Iris pigment epithelial cell (primary cell): ENCODE measurements around the gene MXRA8.

ENCODE experiments used
- DNase-seq: peaks from one replicate; pipeline ENCODE4 v3.0.0-alpha.2; 2011; ENCODE audit warnings: low read depth

MXRA8 gene

DNA sequence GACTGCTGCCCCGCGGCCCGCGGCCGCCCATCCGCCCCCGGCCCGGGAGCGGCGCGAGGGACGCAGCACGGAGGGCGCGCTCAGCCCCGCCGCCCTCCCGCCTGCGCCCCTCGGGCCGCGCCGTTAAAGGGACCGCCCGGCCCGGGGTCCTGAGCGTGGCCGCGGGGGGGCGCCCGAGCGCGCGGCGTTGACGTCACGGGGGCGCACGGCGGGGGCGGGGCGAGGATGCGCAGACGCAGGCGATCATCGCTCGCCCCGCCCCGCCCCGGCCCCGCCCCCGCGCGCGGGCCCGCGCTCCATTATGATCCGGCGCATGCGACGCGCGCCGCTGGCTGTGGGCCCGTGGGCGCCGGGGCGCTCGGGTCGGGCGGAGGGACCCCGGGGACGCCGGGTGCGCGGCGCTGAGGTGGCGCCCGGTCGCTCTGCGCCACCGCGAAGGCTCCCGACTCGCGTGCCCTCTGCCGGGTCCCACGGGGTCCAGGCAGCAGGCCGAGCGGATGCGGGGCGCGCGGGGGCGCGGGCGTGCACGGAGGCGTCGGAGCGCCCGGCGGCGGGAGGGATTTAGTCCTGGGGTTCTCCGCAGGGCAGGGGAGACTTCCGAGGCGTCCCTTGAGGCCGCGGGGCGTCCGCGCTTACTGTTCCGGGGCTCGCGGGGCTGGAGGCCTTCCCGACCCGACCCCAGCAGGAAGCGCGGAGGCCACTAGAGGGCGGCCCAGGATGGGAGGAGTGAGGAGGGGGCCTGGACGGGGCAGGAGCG, 8.9 kb downstream of the MXRA8 start, which contains the start of gene DVL1:
DVL1 (minus strand) TSS at position 163 of the 757 bp plus-strand sequence. CDS start 353 bp downstream, outside the sequence.
- peak; percentile 57 for DNase-seq

DNA sequence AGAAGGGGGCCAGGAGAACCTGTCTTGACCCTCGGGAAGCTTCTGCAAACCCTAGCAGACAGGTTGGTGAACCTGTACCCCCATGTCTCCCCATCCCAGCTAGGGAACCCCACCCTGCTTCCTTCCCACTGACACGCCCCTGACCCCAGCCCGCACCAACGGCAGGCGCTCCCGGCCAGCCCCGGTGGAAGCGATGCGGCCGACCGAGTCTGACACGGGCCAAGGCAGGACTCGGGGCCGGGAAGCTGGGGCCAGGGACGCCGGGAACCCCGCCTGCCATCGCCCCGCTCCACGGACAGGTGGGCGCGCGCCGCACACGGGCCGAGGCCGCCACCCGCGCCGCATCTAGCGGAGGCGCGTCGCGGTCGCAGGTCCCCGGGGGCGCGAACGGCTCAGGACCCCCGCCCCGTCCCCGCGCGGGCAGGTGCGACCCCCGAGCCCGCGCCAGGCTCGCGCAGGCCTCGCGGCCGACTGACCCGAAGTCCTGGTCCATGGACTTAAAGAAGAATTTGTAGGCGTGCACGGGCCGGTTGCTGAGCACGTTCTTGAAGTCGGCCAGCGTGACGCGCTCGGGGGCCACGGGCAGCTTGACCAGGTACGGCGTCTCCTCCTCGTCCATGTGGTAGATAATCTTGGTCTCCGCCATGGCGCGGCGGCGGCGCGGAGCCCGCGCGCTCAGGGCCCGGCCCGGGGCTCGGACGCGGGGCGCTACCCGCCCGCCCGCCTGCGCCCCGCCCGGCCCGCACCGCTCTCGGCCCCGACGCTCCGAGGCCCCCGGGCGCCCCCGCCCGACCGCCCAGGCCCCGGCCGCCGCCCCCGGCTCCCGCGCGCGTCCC, 9.7 kb downstream of the MXRA8 start:
- DNase-seq = peak; percentile 61

DNA sequence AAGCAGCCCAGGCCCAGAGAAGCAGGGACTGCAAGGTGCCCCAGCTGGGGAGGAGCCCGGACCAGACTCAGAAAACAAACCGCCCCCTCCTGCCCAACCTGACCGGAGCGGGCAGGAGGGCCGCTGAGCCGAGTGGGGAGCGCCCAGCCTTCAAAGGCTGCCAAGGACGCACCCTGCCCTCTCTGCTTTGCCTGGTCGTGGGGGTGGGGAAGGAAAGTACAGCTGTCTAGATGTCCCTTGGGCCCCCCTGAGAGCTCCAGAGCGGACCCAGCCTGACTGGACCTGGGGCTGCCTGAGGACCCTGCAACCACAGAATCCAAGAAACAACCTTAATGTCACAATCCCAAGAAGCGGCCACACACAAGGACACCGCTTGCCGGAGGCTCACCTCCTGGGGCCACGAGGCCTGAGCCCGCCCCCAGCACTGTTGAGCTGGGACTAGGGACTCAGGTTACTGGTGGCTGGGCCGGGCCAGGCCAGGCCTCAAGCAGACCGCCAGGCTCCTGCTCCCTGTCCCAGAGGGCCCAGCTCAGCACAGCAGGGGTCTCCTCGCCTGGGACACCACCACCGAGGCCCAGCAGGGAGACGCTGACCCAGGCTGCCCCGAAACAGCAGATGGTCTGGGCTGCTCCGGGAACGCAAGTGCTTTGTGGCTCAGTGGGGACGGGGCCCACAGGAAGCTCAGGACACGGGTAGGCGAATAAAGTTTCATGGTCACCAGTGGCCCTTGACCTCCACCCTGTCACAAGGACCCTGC, 10.5 kb downstream of the MXRA8 start:
- DNase-seq = no peak

DNA sequence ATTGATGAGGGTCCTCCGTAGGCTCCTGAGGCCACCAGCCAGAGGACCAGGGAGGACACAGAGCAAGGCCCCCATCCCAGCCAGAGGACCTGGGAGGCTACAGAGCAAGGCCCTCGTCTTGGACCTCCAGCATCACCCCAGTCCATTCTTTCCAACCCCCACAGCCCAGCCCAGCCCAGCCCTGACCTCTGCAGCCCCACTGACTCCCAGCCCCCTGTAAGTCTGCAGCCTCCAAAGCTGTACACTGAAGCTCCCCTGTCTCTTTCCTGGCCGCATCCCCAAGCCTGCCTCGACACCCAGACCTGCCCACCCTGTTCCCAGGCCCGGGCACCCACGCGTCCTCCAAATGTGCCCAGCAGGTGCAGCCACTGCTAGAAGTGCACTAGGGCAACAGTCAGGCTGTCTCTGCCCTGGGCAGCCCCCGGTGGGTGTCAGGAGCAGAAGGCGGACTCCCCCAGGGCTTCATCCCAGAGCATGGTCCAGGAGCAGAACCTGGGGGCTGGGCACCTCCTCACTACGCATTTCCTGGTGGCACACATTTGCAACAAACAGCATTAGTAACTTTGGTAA, 11.2 kb downstream of the MXRA8 start:
- DNase-seq = no peak

DNA sequence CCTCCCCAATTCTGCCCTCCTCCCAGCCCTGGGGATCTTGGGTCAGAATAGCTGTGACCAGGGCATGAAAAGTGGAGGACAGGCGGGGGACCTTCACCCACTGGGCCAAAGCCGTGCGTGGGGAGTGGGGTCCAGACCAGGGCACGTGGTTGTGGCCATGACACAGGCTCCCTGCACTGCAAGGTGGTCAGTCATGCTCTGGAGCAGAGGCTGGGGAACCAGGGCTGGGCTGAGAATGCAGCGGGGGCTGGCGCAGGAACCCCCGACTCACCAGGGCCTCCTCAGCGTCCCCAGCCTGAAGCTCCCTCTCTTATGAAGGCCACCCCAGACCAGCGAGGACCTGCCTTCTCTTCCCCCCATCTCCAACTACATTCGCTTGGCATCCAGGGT, 11.9 kb downstream of the MXRA8 start:
- DNase-seq = no peak

DNA sequence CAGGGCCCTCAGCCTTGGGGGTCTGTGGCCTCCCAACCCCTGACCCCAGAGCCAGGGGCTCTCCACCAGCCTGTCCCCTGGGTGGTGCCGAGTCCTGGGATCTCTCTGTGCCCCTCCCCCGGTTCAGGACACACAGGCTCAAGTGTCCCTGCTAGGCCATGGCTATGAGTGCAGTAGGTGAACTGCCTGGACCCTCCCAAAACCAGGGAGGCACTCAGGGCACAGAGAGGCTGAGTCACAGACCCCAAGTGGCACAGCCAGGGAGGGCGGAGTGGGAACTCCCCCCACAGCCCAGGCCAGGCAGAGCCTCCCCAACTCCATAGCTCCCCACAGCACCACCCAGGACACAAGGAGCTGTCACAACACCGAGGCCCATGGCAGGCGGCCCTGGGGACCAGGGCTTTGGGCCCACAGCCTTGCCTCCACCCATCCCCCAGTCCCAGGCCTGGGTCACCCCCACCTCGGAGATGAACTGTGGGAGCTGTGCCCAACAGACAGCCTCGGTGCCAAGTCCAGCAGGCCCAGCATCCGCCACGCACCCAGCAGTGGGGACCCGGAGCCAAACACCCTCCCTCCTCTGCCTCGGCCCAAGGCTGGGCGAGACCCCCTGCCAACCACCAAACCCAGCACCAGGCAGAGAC, 12.4 kb downstream of the MXRA8 start:
- DNase-seq = no peak

DNA sequence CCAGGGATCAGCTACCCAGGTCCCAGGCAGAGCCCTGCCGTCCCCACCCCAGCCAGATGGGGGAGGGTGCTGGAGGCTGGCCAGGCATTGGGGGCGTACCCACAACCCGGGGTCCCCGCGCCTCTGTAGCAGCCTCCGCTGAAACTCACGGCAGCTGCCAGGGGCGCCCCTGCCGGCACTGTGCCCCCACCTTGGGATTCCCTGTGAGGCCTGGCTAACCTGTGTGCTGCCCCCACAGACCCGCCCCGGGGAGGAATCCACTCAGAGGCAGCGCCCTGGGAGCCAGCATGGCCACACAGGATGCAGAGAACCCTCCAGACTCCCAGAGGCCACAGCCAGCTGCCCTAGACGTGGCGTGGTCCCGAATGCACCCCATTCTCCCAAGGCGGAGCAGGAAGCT, 13.0 kb downstream of the MXRA8 start:
- DNase-seq = no peak

DNA sequence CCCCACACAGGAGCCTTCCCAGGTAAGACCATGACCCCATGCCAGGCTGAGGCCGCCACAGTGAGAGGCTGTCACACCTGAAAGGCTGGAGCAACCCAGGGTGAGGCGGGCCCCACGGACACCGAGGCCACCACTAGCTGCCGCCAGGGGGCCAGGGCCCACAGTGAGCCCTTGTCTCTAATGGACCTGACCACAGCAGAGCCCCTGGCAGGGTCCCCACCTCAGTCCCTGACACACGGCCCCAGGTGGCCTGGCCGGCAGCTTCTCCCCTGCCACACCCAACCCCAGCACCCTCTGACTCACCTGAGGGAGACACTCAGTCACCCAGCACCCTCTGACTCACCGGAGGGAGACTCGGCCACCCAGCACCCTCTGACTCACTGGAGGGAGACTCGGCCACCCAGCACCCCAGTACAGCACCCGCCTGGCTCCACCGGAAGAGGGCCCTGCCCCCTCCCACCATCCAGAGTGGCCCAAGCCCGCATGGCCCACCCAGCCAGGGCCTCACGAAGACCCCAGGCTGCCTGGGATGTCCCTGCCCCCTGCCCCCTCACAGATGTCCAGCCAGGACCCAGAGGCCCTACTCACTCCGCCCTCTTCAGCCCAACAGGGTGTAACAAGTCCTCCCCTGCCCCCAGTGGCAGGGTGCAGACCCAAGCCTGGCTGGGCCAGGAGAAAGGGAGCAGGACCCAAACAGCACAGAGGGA, 13.5 kb downstream of the MXRA8 start:
- DNase-seq = peak; percentile 85

DNA sequence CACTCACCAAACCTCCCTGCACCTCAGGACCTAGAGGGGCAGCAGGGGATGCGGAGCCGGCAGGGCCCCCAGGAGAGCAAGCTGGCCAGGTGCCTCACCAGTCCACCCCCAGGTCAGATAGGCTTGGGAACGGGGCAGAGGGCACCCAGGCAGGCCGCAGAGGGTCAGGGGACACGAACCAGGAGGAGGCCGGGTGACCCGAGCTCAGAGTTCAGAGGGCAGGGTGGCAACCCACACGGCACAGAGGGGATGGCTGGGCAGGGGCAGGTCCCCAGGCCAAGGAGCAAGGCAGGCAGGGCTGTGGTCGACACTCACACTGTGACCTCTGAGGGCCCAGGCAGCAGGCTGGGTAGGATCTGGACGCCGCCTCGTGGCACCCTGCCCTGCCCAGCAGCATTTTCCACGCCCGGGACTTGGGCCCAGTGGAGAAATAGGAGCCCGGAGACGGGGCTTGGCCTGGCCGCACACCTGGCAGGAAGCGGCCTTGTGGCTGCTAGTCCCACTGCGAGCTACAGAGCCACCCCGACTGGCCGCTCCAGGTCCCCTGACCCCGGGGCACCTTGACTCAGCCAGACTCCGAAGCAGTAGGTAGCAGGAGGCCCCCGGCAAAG, 14.4 kb downstream of the MXRA8 start:
- no peak for DNase-seq

DNA sequence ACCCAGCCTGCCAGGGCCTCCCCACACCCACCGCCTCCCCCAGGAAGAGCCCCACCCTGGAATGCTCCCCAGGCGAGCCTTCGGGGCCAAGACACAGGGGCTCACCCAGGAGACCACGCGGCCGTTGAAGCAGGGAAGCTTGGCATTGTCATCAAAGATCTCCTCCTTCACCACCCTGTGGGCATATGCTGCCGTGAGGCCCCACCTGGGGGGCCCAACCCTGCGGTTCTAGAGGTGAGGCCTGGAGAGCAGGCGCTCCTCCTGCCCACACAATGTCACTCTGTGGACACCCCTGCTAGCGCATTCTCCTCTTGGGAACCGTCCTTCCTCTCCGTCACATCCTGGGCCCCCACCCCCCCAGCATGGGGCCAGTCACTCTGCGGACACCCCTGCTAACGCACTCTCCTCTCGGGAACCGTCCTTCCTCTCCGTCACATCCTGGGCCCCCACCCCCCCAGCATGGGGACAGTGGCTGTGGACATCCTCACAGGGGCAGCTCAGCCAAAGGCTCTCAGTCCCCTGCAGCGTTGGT, 15.7 kb downstream of the MXRA8 start:
- no peak for DNase-seq

DNA sequence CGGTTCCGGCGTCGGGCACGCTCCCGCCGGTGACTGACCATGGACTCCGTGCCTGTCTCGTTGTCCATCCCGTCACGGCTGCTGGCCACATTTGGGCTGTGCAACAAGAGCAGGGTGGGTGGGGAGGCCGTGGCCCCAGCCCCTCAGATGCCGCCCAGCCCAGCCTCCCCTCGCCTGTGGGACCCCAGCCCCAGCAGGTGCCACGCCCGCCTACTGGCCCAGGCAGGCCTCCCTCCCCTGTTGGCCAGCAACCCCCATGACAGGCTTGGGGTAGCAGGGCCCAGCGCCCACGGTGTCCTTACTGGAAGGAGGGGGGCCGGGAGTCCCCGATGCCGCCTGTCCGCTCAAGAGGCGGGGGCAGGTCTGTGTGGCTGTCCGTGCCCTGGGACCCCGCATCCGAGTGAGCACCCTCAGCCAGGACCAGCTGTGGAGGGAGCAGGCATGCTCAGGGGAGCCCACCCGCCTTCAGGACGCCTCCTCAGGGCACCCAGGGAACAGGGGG, 16.2 kb downstream of the MXRA8 start:
- DNase-seq = no peak

DNA sequence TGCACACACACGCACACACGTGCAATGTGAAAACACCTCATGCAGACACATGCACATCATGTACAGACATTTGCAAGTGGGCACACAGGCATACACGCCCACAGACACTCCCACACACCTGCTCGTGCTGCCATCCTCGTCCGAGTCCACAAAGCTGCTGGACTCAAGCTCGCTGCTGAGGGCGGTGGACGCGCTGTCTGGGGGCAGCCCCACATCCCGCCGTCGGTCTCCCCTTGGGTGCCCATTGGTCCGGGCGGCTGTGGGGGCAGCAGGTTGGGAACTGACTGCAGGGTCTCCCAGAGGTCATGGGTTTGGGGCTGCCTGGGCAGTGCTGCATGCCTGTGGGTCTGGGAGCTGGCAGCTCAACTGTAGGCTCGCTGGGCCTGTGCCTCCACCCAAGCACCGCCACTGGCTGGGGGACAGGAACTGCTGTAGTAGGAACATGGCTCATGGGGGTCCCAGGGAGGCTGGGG, 16.8 kb downstream of the MXRA8 start:
- DNase-seq = no peak

DNA sequence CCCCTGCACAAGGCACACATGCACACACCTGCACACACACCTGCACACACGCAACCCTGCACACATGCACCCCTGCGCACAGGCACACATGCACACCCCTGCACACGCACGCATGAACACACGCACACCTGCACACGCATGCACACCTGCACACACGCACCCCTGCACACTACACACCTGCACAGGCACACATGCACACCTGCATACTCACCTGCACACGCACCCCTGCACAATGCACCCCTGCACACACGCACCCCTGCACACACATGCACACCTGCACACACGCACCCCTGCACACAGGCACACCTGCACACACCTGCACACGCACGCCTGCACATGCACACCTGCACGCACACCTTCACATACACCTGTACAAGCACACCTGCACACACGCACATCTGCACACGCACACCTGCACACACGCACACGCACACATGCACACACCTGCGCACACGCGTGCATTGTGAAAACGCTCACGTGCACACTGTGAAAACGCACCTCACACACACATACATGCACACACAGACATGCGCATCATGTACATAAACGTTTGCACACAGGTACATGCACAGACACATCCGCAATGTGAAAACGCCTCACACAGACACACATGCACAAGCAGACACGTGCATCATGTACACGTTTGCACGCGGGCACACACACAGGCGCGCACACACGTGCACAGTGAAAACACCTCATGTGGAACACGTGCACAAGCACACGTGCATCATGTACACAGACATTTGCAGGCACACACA, 17.4 kb downstream of the MXRA8 start:
- DNase-seq = no peak

DNA sequence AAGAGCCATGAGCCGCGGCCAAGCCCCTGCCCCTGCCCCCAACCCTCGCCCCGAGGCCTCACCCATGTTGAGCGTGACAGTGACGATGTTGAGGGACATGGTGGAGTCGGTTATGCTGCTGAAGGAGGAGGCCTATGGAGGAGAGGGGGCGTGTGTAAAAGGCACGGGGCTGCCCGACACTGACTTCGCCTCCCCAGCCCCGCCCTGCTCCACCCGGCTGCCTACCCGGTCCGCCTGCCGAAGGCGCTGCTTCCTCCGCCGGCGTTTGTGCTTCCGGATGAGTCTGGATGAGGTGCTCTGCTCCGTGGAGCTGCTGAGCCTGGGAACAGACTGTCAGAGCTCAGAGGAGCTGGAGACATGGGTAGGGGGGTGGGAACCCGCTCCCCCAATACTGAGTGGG, 18.2 kb downstream of the MXRA8 start:
- DNase-seq = no peak

DNA sequence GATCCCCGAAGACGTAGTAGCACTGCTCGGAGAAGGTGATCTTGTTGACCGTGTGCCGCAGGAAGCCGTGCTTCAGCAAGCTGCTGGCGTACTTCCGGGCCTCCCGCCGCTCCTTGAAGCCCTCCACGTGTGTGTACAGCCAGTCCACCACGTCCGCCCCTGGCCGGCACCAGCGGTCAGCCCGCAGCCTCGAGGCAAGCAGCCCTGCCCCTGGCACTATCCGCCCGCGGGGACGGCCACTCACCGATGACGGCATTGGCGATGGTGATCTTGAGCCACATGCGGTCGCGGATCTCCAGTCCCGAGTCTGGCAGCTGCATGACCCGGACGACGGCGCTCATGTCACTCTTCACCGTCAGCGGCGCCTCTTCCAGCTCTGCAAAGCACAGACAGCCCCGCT, 20.1 kb downstream of the MXRA8 start:
- no peak for DNase-seq

DNA sequence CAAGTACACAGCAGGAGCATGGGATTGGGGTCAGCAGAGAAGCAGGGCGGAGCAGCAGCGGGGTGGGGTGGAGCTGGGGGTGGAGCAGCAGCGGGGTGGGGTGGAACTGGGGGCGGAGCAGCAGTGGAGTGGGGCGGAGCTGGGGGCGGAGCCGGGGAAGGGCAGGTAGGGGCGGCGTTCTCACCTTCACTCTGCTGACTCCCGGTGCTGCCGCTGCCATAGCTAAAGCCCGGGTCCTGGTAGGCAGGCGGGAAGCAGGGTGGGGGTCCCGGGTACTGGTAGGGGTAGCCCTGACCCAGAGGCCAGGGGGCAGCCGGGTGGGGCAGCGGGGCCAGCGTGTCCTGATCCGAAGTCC, 20.6 kb downstream of the MXRA8 start:
- no peak for DNase-seq

DNA sequence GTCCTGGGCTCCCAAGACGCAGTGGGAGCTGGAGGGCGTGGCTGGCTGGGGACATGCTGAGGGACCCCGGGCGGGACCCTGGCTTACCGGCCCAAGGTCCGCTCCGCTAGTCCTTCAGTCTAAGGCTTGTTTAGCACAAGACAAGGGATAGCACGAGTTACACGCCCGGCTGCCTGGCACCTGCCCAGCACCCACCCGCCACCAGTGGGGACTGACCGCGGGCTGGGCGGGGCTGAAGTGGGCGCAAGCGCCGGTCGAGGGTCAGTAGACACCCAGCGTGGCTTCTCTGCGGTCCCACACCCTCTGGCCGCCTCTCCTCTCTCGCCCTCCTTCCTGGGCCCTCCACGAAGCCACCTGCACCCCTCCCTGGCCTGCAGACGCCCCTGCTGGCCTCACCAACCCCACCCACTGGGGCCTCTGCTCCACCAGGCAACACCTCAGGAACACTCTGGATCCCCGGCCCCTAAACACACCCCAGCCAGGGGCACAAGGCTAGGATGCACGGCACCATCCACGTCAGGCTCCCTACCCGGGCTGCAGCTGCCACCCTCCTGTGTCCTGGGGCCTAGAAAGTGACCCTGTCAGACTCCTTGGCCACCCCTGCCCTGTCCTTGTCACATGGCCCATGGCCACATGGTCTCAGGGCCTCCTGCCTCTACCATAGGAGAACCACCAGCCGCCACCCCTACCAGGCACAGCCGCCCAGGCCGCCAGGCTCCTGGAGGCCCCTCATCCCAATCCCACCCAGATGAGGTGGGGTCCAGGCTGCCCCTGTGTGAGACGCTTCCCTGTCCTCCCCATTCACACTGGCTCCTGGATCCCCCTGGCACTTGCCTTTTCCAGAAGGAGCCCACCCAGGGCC, 21.2 kb downstream of the MXRA8 start:
- no peak for DNase-seq

DNA sequence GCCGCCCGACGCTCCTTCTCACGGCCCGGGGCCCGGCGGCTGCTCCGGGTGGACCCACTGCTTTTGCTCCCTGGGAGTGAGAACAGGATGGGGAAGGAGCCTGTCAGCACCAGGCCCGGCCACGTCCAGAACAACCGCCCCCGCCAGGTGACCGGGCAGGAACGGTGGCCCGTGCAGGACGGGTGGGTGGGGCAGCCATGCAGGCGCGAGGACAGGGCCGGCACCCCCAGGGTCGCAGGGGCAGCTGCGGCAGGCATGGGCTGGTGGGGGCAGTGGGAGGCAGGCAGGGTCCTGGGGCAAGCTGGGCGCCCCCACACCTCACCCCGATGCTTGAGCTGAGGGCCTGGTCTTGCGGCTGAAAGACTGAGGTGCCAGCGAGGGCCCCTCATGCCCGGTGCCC, 21.9 kb downstream of the MXRA8 start:
- DNase-seq = no peak
